GM12891 (cell line): Measurements from ENCODE around the gene RPN2.

ENCODE experiments used
- POLR2A ChIP-seq: IDR thresholded peaks from 2 replicates; pipeline ENCODE4 v1.6.1; 2011; ENCODE audit warnings: low read depth, low read length, control low read depth
- SPI1 ChIP-seq: IDR thresholded peaks from 2 replicates; pipeline ENCODE4 v1.6.1; 2011; ENCODE audit warnings: low read depth, low read length, control low read depth

- no peak for TF ChIP-seq SPI1
- no peak for TF ChIP-seq POLR2A
Observed at GRCh38 chr20:37262505-37262904, 83.4 kb downstream of the RPN2 start.
